Lower leg skin (tissue), 3 donors: ENCODE measurements around the gene RPIA.

ENCODE experiments used
- CTCF ChIP-seq, 3 donors: fragments of 450-650 bp; IDR thresholded peaks; one replicate each; pipeline ENCODE4 v1.5.1; 2016; ENCODE audit warnings: antibody characterized with exemption in 3 of 3, mild to moderate bottlenecking in 3 of 3, moderate library complexity in 2 of 3
- POLR2A ChIP-seq, 2 donors: fragments of 450-650 bp; IDR thresholded peaks; one replicate each; pipeline ENCODE4 v1.6.1; 2016 to 2017; ENCODE audit warnings: antibody characterized with exemption in 2 of 2, mild to moderate bottlenecking in 1 of 2, moderate library complexity in 1 of 2

GRCh38 chr2:88669482-88670214 lies 21.8 kb upstream of the RPIA start:
- TF ChIP-seq POLR2A (IDR thresholded peaks at IDR 0.05) (no peak), CTCF (IDR thresholded peaks at IDR 0.05) (no peak)
